Measurements from ENCODE around the gene CABP5.

CABP5 gene

GRCh38 chr19:48030073-48030472, 13.8 kb downstream of the CABP5 start:
- DNase-seq (ENCODE audit: low read depth), result no peak

GRCh38 chr19:48029431-48029830, 14.4 kb downstream of the CABP5 start:
- DNase-seq (ENCODE audit: low read depth), result no peak

GRCh38 chr19:48025480-48025879, 18.4 kb downstream of the CABP5 start:
- DNase-seq (ENCODE audit: low read depth), result no peak

- no peak for DNase-seq (ENCODE audit: low read depth)
Measured at GRCh38 chr19:48023518-48023917, 20.4 kb downstream of the CABP5 start.

- DNase-seq (ENCODE audit: low read depth), result no peak
Measured at GRCh38 chr19:48023011-48023410, 20.9 kb downstream of the CABP5 start.

GRCh38 chr19:48020686-48021085, 23.2 kb downstream of the CABP5 start:
- DNase-seq (ENCODE audit: low read depth), result no peak

GRCh38 chr19:48010932-48011758, 32.7 kb downstream of the CABP5 start:
- no peak for DNase-seq (ENCODE audit: low read depth)

- no peak for DNase-seq (ENCODE audit: low read depth)
Measured at GRCh38 chr19:48006762-48007161, 37.1 kb downstream of the CABP5 start.

GRCh38 chr19:48004236-48004635, 39.6 kb downstream of the CABP5 start:
- no peak for DNase-seq (ENCODE audit: low read depth)

GRCh38 chr19:48000846-48001245, 43.0 kb downstream of the CABP5 start:
- no peak for DNase-seq (ENCODE audit: low read depth)

- DNase-seq (ENCODE audit: low read depth), result no peak
Measured at GRCh38 chr19:47998800-47999199, 45.1 kb downstream of the CABP5 start.

GRCh38 chr19:47996230-47996727, 47.6 kb downstream of the CABP5 start:
- DNase-seq (ENCODE audit: low read depth), result no peak

- no peak for DNase-seq (ENCODE audit: low read depth)
Measured at GRCh38 chr19:47994209-47994802, 49.6 kb downstream of the CABP5 start, which contains the start of gene ELSPBP1. ELSPBP1 (plus strand) TSS chr19:47994632; CDS start chr19:48008668, 14,036 bp downstream.

- DNase-seq (ENCODE audit: low read depth), result no peak
Measured at GRCh38 chr19:47992070-47992469, 51.8 kb downstream of the CABP5 start, which contains the start of gene BSPH1. BSPH1 (minus strand) TSS chr19:47992170; CDS start chr19:47992081, 89 bp downstream.

GRCh38 chr19:47991191-47991808, 52.6 kb downstream of the CABP5 start:
- no peak for DNase-seq (ENCODE audit: low read depth)
